AG09319 (cell line): Measurements from ENCODE around the gene ASCL5.

Experiments used
- DNase-seq: peaks from one replicate; pipeline ENCODE4 v3.0.0-alpha.2; 2010; ENCODE audit warnings: low read depth; ENCODE audit errors: extremely low read depth
- CTCF ChIP-seq: IDR thresholded peaks from 2 replicates; pipeline ENCODE4 v1.5.1; 2011; ENCODE audit warnings: low read depth, mild to moderate bottlenecking, inconsistent platforms, low read length, moderate library complexity

Gene ASCL5

GRCh38 chr1:201091256-201091655 is 35.7 kb downstream of the ASCL5 start:
- DNase-seq: no peak
- no peak for TF ChIP-seq CTCF

GRCh38 chr1:201090541-201090940 is 36.4 kb downstream of the ASCL5 start:
- TF ChIP-seq CTCF: no peak
- DNase-seq: no peak

GRCh38 chr1:201089596-201089995 is 37.4 kb downstream of the ASCL5 start:
- DNase-seq: no peak
- no peak for TF ChIP-seq CTCF

GRCh38 chr1:201088901-201089525 is 38.0 kb downstream of the ASCL5 start:
- DNase-seq: no peak
- TF ChIP-seq CTCF: no peak

- DNase-seq: no peak
- TF ChIP-seq CTCF: no peak
These were observed 38.6 kb downstream of the ASCL5 start for GRCh38 chr1:201088395-201088794.

- peak; percentile 79 for TF ChIP-seq CTCF
- no peak for DNase-seq
These were observed 40.9 kb downstream of the ASCL5 start for GRCh38 chr1:201085902-201086735.

- no peak for DNase-seq
These were observed 42.7 kb downstream of the ASCL5 start for GRCh38 chr1:201084295-201084694.

More at GRCh38 chr1:201084295-201084694, 42.7 kb downstream of the ASCL5 start:
- no peak for TF ChIP-seq CTCF
